AG04449 (cell line): ENCODE measurements around the gene TBX18.

Experiments used
- CTCF ChIA-PET: fragments of 350-600 bp; formaldehyde crosslinking; extraction: SDS; loops from one replicate; lab custom pipeline; 2021; ENCODE audit warnings: antibody characterized with exemption; lab: Yijun Ruan, JAX
- POLR2A ChIA-PET: fragments of 400-600, 350-600 bp; formaldehyde crosslinking; extraction: SDS; loops from one replicate; lab custom pipeline; 2020; ENCODE audit warnings: antibody characterized with exemption, inconsistent platforms; lab: Yijun Ruan, JAX
- DNase-seq: peaks from one replicate; pipeline ENCODE4 v3.0.0-alpha.2; 2010; ENCODE audit warnings: low read depth, low spot score
- H3K4me3 ChIP-seq: 2 replicates; pipeline ENCODE4 v1.5.1; 2011; ENCODE audit warnings: low read depth, mild to moderate bottlenecking, control low read depth, low read length
- TF ChIP-seq, protein P1 (sequence below): IDR thresholded peaks from one replicate; pipeline ENCODE4 v1.5.1; 2011; ENCODE audit warnings: mild to moderate bottlenecking, moderate library complexity, low read length, control low read depth, inconsistent platforms; ENCODE audit not compliant: insufficient read depth; ENCODE audit errors: missing control alignments

The TBX18 gene

GRCh38 chr6:84801250-84801649 is 36.9 kb upstream of the TBX18 start:
- TF ChIP-seq, protein P1, sequence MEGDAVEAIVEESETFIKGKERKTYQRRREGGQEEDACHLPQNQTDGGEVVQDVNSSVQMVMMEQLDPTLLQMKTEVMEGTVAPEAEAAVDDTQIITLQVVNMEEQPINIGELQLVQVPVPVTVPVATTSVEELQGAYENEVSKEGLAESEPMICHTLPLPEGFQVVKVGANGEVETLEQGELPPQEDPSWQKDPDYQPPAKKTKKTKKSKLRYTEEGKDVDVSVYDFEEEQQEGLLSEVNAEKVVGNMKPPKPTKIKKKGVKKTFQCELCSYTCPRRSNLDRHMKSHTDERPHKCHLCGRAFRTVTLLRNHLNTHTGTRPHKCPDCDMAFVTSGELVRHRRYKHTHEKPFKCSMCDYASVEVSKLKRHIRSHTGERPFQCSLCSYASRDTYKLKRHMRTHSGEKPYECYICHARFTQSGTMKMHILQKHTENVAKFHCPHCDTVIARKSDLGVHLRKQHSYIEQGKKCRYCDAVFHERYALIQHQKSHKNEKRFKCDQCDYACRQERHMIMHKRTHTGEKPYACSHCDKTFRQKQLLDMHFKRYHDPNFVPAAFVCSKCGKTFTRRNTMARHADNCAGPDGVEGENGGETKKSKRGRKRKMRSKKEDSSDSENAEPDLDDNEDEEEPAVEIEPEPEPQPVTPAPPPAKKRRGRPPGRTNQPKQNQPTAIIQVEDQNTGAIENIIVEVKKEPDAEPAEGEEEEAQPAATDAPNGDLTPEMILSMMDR = no peak
- CTCF ChIA-PET = no interaction called here
- H3K4me3 ChIP-seq = no peak overlapping the region
- no peak for DNase-seq
- POLR2A ChIA-PET = no interaction called here

GRCh38 chr6:84798257-84798656 is 33.9 kb upstream of the TBX18 start:
- TF ChIP-seq, protein P1 = no peak
- ChIA-PET POLR2A (no interaction called here), CTCF (interaction anchor here (1.4 to 1.9 kb wide), 2 partner anchors 18 to 24 kb away, joined by 3 to 7 read pairs; no protein-coding TSS in a partner anchor)

DNA sequence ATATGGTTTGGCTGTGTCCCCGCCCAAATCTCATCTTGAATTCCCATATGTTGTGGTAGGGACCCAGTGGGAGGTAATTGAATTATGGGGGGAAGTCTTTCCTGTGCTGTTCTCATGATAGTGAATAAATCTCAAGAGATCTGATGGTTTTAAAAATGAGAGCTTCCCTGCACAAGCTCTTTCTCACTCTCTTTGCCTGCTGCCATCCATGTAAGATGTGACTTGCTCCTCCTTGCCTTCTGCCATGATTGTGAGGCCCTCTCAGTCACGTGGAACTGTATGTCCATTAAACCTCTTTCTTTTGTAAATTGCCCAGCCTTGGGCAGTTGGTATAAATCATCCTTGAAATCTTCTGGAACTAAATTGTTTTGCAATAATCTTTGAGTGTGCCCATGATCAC is 31.9 kb upstream of the TBX18 start:
- no peak overlapping the region for H3K4me3 ChIP-seq
- ChIA-PET POLR2A (no interaction called here), CTCF (interaction anchor here (1.0 kb wide), 1 partner anchor 22 kb away, joined by 3 read pairs; no protein-coding TSS in a partner anchor)
- DNase-seq = no peak
- TF ChIP-seq, protein P1 = no peak

More at GRCh38 chr6:84798257-84798656, 33.9 kb upstream of the TBX18 start:
- no peak for DNase-seq
- H3K4me3 ChIP-seq = no peak overlapping the region

DNA sequence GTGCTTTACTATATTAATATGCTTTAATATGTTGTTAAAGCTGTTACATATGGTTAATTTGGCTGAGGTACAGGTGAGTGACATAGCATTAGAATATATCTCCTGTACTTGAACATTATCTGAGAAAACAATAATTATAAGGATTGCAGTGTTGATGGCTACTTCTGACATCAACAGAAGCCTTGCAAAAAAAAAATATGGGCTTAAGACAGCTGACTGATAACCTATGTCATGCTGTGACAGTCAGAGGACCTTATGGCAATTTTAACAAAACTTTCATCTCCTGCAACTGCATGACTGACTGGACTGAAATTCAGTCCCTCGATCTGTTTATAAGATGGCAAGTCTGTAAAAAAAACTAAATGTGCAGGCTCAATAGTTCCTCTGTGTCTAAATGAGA is 27.5 kb upstream of the TBX18 start:
- TF ChIP-seq, protein P1 = no peak
- ChIA-PET POLR2A (no interaction called here), CTCF (no interaction called here)
- no peak overlapping the region for H3K4me3 ChIP-seq
- no peak for DNase-seq

DNA sequence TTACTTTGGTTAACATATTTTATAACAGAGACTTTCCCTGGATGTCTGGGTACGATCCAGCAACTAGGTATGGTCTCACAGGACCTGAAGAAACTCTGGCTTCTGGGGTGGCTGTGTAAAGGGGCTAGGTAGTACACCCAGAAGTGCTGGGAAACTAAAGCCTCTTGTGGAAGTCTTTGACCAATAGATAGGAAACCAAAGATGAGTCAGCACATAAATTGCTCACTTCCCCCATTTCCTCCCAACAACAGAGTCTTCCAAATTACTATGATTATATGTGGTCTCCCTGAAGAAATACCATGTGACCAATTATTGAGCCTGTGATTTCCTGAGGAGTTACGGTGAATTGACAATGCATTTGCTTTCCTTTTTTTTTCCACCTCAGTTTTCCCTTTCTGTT is 26.8 kb upstream of the TBX18 start:
- TF ChIP-seq, protein P1 = no peak
- POLR2A ChIA-PET = no interaction called here
- no peak overlapping the region for H3K4me3 ChIP-seq
- DNase-seq = no peak
- CTCF ChIA-PET = interaction anchor here (0.5 kb wide), 1 partner anchor 15 kb away, joined by 3 read pairs; no protein-coding TSS in a partner anchor

DNA sequence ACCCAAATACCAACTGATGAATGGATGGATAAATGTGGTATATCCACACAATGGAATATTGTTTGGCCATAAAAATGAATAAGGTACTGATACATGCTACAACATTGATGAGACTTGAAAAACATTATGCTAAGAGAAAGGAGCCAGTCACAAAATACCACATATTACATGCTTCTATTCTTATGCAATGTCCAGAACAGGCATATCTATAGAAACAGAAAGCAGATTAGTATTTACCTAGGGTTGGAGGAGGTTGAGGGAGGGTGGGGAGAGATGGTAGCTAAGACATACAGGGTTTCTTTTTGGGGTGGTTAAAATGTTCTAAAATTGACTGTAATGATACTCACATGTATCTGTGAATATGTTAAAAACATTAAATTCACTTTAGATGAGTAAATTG is 24.8 kb upstream of the TBX18 start:
- no peak overlapping the region for H3K4me3 ChIP-seq

More for the DNA sequence above, 24.8 kb upstream of the TBX18 start:
- TF ChIP-seq, protein P1 = no peak
- ChIA-PET POLR2A (no interaction called here), CTCF (interaction anchor here (1.2 kb wide), 1 partner anchor 10 kb away, joined by 3 read pairs; no protein-coding TSS in a partner anchor)
- no peak for DNase-seq
